Endothelial cell of umbilical vein (primary cell): ENCODE results near the gene LDOC1.

Source experiments
- GATA2 ChIP-seq: IDR thresholded peaks from 2 replicates; pipeline ENCODE4 v1.7.0; 2011; ENCODE audit warnings: low read depth, mild to moderate bottlenecking, moderate library complexity, mixed read lengths, low read length; ENCODE audit not compliant: insufficient read length, insufficient read depth
- TF ChIP-seq, protein P1 (sequence below): IDR thresholded peaks from 2 replicates; pipeline ENCODE4 v1.6.1; 2011; ENCODE audit not compliant: insufficient read depth, insufficient read length

DNA sequence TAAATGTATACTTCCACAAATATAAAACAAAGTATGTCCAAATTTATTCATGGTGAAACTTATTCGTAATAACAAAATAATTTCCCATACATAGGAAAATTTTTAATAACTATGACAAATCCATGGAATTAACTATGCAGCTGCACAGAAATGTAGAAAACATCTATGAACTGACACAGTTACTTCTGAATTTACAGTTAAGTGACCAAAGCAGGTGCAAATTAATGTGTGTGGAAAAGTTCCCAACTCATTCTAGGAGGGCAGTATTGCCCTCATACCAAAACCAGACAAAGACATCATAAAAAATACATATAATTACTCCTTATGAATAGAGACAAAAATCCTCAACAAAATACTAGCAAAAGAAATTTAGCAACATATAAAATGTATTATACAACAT lies 12.5 kb downstream of the LDOC1 start:
- TF ChIP-seq, protein P1, sequence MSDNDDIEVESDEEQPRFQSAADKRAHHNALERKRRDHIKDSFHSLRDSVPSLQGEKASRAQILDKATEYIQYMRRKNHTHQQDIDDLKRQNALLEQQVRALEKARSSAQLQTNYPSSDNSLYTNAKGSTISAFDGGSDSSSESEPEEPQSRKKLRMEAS = no peak
- TF ChIP-seq GATA2 = no peak
